EH (cell line): ENCODE data around the gene LRRC8D.
"Not testable (repeated sequence)": the region's sequence is repeated elsewhere in the genome, so short reads cannot be mapped to it uniquely, and the experiment has no call there.

ENCODE experiments used
- DNase-seq: peaks from one replicate; pipeline ENCODE4 v3.0.0-alpha.2; 2015; ENCODE audit warnings: low read depth

Gene LRRC8D

DNA sequence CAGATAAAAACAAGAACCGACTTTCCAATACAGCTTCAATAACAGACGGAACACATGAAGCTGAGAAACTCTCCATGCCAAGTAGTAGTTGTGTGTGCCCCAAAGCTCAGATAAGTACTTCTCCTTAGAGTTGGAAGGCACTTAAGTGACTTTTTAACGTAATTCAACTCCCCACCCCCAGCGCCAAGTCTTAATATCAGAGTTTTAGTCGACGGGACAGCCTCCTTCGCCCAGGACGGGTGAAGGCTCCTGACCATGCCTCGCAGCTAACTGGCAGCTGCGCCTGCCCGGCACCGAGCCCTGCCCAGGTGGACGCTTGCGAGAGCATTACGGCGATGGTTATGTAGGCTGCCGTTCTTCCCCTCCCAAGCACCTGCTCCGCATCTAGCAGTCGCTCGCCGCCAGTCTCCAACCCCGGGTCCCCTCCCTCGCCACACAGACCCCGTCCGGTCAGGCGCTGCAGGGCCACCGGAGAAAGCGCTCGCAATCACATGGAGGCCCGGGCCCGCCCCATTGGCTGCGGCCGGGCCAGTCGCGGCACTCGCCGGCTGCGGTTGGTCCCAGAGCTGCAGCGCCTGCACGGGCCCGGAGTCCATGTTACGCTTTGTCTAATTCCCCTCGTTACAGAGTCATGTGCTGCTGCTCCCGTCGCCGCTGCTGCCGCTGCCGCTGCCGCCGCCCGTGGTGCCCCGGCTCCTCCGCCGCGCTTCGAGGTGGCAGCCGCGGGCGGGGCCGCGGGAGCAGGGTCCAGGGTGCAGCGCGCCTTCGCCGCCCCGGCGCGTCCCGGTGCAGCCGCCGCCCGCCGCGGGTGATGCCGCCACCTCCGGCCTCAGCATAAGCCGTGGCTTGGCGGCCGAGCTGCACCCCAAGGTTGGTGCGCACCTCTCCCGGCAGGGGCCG, at the start of gene LRRC8D:
TSS of gene LRRC8D (plus strand) at position 611 of the 900 bp plus-strand sequence. CDS start 112,037 bp downstream, outside the sequence.
- peak; percentile 78 for DNase-seq

GRCh38 chr1:89771991-89772560, 48.8 kb upstream of the LRRC8D start:
- DNase-seq, result no peak

DNA sequence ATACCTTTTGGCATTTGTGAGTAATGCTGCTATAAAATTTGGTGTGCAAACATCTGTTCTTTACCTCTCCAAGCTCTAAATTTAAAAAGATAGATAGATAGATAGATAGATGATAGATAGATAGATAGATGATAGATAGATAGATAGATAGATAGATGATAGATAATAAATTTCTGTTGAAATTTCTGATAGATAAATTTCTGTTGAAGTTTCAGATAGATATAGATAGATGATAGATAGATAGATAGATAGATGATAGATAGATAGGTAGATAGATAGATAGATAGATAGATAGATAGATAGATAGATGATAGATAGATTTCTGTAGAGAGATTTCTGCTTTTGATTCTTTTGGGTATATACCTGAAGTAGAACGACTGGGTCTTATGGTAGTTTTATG, 44.7 kb upstream of the LRRC8D start:
- DNase-seq, result not testable (repeated sequence)

- not testable (repeated sequence) for DNase-seq
These were observed 43.6 kb upstream of the LRRC8D start for GRCh38 chr1:89777271-89777670.

DNA sequence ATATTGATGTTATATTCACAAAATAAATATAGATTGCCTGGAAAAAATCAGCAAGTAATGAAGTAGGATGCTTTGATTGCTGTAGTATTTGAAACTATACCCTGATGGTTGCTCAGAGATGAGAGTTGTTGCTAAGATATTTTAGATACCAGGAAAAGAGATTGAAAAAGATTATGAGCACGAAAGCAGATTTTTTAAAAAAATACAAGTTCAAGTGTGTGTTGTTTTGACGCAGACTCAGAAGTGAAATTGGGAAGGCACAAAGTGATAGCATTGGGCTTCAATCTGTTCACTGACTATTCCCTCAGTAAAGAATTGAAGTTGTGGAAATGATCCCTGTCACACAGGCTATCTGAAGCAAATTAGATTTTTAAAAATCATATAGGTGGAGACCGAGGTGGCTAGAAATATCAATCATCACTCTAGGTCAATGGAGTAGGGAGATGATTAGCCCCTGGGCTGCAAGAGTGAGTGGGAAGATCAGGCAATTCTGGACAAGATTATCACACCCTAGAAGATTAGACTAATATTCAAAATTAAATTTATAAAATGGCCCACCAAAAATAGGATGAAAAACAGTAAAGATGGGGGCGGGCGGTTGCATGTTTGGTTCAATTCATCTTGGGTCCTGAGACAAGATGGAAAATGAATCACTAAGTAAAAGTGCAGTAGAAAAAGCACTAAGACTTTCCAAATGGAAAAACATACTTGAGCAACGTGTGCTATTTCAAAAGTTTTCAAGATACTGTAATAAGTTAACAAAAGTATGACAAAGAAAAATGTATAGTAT, 41.5 kb upstream of the LRRC8D start:
- no peak for DNase-seq

DNA sequence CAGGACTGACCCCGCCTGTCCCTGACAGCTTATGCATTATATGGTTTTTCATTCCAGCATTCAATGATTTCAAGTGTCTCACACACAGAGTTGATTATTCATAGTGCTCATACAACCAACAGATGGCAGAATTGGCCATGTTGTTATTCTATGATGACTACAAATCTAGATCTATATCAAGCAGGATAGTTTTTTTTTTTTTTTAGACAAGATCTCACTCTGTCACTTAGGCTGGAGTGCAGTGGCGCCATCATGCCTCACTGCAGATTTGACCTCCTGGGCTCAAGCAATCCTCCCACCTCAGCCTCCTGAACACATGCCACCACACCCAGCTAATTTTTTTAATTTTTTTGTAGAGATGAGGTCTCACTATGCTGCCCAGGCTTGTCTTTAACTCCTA, 40.1 kb upstream of the LRRC8D start:
- peak; percentile 67 for DNase-seq

- DNase-seq, result no peak
These were observed 39.2 kb upstream of the LRRC8D start for GRCh38 chr1:89781494-89782126.

GRCh38 chr1:89786628-89787214, 34.1 kb upstream of the LRRC8D start:
- DNase-seq, result no peak

- DNase-seq, result no peak
These were observed 30.2 kb upstream of the LRRC8D start for GRCh38 chr1:89790592-89790991.

DNA sequence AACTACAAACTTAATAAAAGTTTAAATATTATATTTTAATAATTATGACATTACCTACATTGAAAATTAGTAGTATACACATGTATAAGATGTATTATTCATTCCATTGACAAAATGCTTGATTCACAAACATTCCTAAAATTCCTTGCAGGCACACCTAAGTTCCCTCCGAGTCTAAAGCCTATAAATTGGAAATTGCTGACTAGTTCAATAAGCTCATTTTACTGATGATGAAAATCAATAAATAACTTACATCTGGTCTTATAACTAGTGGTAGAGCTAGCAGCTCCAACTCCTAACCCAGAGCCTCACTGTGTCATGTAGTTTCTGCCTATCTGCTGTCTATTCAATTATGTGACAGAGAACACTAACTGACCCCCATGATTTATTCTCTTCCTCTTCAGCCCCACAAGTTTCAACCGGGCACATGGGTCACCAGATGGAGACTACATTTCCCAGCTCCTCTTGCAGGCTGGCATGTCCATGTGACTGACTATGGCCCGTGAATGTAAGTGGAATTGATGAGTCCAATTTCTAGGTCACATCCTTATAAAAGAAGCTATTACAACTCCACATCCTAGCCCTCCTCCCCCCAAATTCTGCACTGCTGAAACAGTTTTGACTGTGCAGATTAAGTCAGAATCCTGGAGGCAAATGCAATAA, 29.6 kb upstream of the LRRC8D start:
- DNase-seq, result no peak

- DNase-seq, result peak; percentile 66
These were observed 26.4 kb upstream of the LRRC8D start for GRCh38 chr1:89794406-89794805.

DNA sequence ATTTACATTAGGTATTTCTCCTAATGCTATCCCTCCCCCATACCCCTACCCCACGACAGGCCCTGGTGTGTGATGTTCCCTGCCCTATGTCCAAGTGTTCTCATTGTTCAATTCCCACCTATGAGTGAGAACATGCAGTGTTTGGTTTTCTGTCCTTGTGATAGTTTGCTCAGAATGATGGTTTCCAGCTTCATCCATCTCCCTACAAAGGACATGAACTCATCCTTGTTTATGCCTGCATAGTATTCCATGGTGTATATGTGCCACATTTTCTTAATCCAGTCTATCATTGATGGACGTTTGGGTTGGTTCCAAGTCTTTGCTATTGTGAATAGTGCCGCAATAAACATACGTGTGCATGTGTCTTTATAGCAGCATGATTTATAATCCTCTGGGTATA, 25.3 kb upstream of the LRRC8D start:
- DNase-seq, result not testable (repeated sequence)

- DNase-seq, result not testable (repeated sequence)
These were observed 23.0 kb upstream of the LRRC8D start for GRCh38 chr1:89797876-89798275.

DNA sequence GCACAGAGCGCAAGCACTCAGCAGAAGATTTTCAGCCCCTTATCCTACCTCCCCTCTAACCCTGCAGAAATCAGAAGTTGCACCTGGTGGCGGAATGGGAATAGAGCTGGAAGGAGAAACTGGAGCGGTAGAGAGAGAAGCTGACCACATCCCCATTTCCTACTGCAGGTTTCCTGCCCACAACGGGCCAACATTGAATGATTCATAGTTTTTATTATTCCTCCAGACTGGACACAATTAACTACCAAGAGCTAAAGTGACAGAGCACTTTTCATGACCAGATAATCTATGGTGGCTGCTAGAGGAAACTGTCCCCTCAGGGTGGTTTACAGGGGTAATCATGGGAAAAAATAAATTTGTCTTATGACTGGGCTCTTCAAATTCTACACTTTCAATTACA, 21.3 kb upstream of the LRRC8D start:
- peak; percentile 58 for DNase-seq

DNA sequence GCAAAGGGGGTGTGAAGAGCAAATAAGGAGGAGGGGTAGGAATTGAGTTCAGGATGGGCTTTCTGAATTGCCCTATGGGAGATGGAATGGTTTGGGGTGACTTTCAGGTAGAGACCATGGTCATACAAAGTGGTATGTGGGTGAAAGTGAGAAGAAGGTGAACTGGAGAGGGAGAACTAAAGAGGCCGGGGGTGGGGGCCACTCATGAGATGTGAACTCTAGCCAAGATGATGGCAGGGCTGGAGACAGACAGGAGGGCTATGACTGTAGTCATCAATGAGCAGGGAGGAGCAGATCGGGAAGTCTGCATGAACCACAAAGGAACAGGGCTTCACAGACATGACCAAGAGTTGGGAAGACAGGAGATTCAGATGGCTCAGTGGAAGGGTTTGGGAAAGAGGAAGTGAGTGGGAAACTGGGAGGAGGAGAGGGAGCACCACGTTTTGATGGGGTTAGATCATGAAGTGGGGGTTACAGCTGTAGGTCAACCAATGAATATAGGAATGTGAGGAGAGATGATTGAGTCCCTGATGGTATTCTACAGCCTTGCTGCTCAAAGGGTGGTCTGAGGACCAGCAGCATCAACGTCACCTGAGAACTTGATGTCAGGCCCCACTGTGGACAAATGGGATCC, 20.7 kb upstream of the LRRC8D start:
- DNase-seq, result no peak

DNA sequence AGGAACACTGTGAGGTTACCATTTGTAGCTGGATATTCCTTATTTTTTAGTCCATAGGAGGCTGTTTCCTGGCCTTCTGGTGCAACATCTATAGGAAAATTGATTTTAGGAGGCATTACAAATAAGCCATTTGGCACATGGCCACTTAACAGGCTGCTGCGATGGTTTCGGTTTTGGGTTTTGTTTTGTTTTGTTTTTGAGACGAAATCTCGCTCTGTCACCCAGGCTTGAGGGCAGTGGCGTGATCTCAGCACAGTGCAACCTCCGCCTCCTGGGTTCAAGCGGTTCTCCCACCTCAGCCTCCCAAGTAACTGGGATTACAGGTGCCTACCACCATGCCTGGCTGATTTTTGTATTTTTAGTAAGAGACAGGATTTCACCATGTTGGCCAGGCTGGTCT, 20.1 kb upstream of the LRRC8D start:
- no peak for DNase-seq

DNA sequence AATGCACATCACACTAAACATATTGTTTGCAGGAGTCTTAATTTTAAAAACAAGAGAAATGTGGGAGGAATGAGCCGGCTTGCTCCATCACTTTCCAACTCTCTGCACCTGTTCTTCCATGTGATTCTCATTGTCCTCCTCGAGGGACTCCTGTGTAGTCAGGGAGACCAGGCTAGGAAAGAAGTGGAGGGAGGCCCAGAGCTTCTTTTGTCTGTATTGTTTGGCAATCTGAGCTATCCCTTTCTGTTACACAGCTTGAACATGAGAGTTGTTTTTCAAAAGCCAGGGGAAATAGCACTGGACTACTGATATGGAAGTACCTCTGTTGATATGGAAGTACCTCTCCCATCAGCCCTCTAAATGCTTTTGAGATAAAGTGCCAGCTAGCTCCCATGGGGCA, 18.8 kb upstream of the LRRC8D start:
- no peak for DNase-seq

GRCh38 chr1:89802841-89803240, 18.0 kb upstream of the LRRC8D start:
- DNase-seq, result peak; percentile 45

DNA sequence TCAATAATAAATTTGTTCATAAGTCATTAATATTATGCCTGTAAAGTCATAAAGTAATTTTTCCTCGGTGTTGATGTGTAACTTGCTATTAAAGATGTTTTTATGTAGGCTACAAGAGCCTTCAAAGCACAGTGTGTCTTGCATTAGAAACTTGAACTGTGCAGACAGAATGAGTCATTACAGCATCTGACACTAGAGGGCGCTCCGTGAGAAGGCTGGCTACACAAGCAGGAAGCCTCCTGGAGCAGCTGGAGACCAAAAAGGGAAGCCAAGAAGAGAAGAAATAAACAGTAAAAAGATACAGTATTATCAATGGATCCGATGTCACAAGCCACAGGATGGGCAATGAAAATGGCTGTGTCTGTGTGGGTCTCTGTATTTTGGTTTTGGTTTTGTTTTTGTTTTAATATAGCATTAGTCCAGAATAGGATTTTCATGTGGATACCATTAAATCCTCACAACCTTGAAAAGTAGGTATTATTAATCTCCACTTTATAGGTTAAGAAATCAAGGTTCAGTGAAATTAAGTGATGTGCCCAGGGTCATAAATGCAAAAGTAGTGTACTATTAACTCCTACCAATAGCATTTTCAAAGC, 16.1 kb upstream of the LRRC8D start:
- DNase-seq, result peak; percentile 82

GRCh38 chr1:89806616-89807015, 14.2 kb upstream of the LRRC8D start:
- DNase-seq, result no peak
